Upper lobe of left lung (tissue), 4 donors: ENCODE data around the gene EEF1B2.

ENCODE experiments used
- POLR2A ChIP-seq, 4 donors: fragments of 450-650 bp; IDR thresholded peaks; one replicate each; pipeline ENCODE4 v1.5.1; 2016 to 2017; ENCODE audit warnings: antibody characterized with exemption in 4 of 4, mild to moderate bottlenecking in 2 of 4
- TF ChIP-seq, protein P1 (sequence below), 6 experiments: fragments of 450-650 bp in 4 of 6; fragments of 200-600 bp in 2 of 6; sonication (generic) in 2 of 6; IDR thresholded peaks; one replicate each; pipeline ENCODE4 v1.5.1; 2016 to 2019; ENCODE audit warnings: antibody characterized with exemption in 6 of 6

DNA sequence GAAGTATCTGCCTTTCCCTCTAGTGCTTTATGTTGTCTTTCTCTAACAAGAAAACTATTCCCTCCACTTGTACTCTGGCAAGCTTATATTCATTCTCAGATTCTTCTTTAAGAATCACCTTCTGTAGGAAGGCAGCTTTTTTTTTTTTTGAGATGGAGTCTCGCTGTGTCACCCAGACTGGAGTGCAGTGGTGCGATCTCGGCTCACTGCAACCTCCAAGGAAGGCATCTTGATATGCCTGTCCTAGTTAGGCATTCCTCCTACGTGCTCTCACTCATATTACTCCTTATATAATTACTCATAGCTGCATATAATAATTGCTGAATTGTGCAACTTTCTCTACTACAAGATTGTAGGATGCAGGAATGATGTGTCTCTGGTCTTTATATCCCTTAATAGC, 16.2 kb upstream of the EEF1B2 start:
- TF ChIP-seq, protein P1, sequence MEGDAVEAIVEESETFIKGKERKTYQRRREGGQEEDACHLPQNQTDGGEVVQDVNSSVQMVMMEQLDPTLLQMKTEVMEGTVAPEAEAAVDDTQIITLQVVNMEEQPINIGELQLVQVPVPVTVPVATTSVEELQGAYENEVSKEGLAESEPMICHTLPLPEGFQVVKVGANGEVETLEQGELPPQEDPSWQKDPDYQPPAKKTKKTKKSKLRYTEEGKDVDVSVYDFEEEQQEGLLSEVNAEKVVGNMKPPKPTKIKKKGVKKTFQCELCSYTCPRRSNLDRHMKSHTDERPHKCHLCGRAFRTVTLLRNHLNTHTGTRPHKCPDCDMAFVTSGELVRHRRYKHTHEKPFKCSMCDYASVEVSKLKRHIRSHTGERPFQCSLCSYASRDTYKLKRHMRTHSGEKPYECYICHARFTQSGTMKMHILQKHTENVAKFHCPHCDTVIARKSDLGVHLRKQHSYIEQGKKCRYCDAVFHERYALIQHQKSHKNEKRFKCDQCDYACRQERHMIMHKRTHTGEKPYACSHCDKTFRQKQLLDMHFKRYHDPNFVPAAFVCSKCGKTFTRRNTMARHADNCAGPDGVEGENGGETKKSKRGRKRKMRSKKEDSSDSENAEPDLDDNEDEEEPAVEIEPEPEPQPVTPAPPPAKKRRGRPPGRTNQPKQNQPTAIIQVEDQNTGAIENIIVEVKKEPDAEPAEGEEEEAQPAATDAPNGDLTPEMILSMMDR (IDR thresholded peaks at IDR 0.05): no peak
- TF ChIP-seq POLR2A (IDR thresholded peaks at IDR 0.05): no peak
